Activated naive CD4-positive, alpha-beta T cell treated with anti-CD3 and anti-CD28 coated beads, Interleukin-2, amount 10 ng/mL, durations not matched to agents 7 days and 5 days (primary cell): Measurements from ENCODE around the gene SCFD2.

Source experiments
- CTCF ChIA-PET: fragments of 350-600 bp; sonication (Branson Sonifier 250); formaldehyde crosslinking; loops from one replicate; lab custom pipeline; 2021; ENCODE audit warnings: antibody characterized with exemption; lab: Charles Lee
- DNase-seq: peaks from one replicate; pipeline ENCODE4 v3.0.0-alpha.2; 2020
- H3K27ac Mint-ChIP-seq: one replicate; pipeline ENCODE4 v1.8.0; 2021; ENCODE audit warnings: mild to moderate bottlenecking, moderate library complexity, mixed read lengths
- H3K27me3 Mint-ChIP-seq: one replicate; pipeline ENCODE4 v1.8.0; 2021; ENCODE audit warnings: mild to moderate bottlenecking, mixed read lengths
- H3K36me3 Mint-ChIP-seq: one replicate; pipeline ENCODE4 v1.8.0; 2021; ENCODE audit warnings: mixed read lengths
- H3K4me1 Mint-ChIP-seq: one replicate; pipeline ENCODE4 v1.8.0; 2021; ENCODE audit warnings: mixed read lengths
- H3K4me3 Mint-ChIP-seq: one replicate; pipeline ENCODE4 v1.8.0; 2021; ENCODE audit warnings: mild to moderate bottlenecking, moderate library complexity, mixed read lengths
- H3K9me3 Mint-ChIP-seq: one replicate; pipeline ENCODE4 v1.8.0; 2021; ENCODE audit warnings: mixed read lengths

The SCFD2 gene

GRCh38 chr4:52824270-52824602, 541.6 kb downstream of the SCFD2 start:
- Mint-ChIP-seq H3K4me3 (no peak overlapping the region), H3K27ac (no peak overlapping the region), H3K36me3 (no peaks in the 10 kb centered on the region), H3K27me3 (no peaks in the 10 kb centered on the region), H3K9me3 (peaks cover 8% of the 10 kb centered on the region), H3K4me1 (peaks cover 36% of the 10 kb centered on the region)
- CTCF ChIA-PET = no interaction called here
- DNase-seq = no peak

GRCh38 chr4:52823702-52824092, 542.2 kb downstream of the SCFD2 start:
- no peak overlapping the region for H3K27ac Mint-ChIP-seq
- H3K4me1 Mint-ChIP-seq = peaks cover 36% of the 10 kb centered on the region
- no peak overlapping the region for H3K4me3 Mint-ChIP-seq
- peaks cover 8% of the 10 kb centered on the region for H3K9me3 Mint-ChIP-seq
- no peaks in the 10 kb centered on the region for H3K36me3 Mint-ChIP-seq
- no peaks in the 10 kb centered on the region for H3K27me3 Mint-ChIP-seq
- CTCF ChIA-PET = interaction anchor here (0.6 to 1.3 kb wide), 2 partner anchors 38 to 98 kb away, joined by 3 read pairs; no protein-coding TSS in a partner anchor
- no peak for DNase-seq
